Measurements from ENCODE around the gene SMIM30.

DNA sequence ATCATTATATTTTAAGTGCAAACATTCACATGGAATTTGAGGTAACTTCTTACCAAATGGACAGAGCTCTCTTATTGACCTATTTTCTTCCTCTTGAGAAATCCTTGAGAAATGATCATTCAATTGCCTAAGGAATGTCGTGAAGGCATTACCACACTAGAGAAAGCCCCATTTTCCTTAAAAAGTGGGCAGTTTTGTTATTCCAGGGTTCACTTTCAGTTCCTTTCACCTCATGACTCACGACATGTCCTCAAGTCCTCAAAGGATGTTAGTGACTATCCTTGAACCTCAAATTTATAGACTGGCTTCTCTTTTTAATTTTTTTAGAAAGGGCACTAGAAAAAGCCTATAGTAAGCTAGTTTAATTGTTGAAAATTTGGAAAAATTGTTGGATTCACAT is 40.4 kb upstream of the SMIM30 start:
- TF ChIP-seq, protein P1, sequence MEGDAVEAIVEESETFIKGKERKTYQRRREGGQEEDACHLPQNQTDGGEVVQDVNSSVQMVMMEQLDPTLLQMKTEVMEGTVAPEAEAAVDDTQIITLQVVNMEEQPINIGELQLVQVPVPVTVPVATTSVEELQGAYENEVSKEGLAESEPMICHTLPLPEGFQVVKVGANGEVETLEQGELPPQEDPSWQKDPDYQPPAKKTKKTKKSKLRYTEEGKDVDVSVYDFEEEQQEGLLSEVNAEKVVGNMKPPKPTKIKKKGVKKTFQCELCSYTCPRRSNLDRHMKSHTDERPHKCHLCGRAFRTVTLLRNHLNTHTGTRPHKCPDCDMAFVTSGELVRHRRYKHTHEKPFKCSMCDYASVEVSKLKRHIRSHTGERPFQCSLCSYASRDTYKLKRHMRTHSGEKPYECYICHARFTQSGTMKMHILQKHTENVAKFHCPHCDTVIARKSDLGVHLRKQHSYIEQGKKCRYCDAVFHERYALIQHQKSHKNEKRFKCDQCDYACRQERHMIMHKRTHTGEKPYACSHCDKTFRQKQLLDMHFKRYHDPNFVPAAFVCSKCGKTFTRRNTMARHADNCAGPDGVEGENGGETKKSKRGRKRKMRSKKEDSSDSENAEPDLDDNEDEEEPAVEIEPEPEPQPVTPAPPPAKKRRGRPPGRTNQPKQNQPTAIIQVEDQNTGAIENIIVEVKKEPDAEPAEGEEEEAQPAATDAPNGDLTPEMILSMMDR (IDR thresholded peaks at IDR 0.05; ENCODE audit: low read length): no peak
- TF ChIP-seq EZH2 (optimal IDR thresholded peaks at IDR 0.05; ENCODE audit: low read depth, low read length) (no peak), EZH2phosphoT487 (IDR thresholded peaks at IDR 0.05; ENCODE audit: low read length) (no peak)
